Measurements from ENCODE around the gene PIM3.

Gene PIM3

DNA sequence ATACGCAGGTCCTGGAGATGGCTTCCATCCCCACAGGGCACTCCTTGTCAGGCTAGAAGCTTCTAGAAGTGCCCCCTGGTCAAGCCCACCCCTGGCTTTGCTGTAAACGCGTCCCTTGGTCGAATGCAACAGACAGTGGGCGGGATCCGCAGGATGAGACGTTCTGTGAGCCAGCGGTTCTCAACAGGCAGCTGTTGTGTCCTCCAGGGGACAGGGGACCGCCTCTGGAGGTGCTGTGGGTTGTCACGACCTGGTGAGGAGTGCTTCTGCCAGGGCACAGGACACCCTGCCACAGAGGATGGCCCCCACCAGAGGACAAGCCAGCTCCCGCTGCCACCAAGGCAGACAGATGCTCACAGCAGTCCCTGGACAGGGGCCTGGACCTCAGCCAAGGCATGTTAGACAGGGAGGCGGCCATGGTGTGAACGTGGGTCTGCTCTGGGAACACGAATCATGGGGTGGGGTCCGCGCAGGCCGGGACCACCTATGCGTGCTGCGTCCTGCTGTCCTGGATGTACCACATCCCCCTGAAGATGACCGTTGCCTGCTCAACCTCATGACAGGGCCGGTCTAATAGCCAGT, 30.5 kb upstream of the PIM3 start:
- no peak for TF ChIP-seq EZH2 (optimal IDR thresholded peaks at IDR 0.05; ENCODE audit: low read depth, low read length)
- TF ChIP-seq, protein P1, sequence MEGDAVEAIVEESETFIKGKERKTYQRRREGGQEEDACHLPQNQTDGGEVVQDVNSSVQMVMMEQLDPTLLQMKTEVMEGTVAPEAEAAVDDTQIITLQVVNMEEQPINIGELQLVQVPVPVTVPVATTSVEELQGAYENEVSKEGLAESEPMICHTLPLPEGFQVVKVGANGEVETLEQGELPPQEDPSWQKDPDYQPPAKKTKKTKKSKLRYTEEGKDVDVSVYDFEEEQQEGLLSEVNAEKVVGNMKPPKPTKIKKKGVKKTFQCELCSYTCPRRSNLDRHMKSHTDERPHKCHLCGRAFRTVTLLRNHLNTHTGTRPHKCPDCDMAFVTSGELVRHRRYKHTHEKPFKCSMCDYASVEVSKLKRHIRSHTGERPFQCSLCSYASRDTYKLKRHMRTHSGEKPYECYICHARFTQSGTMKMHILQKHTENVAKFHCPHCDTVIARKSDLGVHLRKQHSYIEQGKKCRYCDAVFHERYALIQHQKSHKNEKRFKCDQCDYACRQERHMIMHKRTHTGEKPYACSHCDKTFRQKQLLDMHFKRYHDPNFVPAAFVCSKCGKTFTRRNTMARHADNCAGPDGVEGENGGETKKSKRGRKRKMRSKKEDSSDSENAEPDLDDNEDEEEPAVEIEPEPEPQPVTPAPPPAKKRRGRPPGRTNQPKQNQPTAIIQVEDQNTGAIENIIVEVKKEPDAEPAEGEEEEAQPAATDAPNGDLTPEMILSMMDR (IDR thresholded peaks at IDR 0.05; ENCODE audit: low read length) = no peak
- no peak for TF ChIP-seq EZH2phosphoT487 (IDR thresholded peaks at IDR 0.05; ENCODE audit: low read length)
- Histone ChIP-seq H4K20me1 (ENCODE audit: insufficient read depth, low read length) (no peaks in the 10 kb centered on the region), H3K9ac (ENCODE audit: low read length) (no peak overlapping the region), H3K4me3 (ENCODE audit: low read length) (peak overlapping the region; percentile 22; the same call in 1 of the 2 replicates), H3K9me3 (replicated peaks; ENCODE audit: insufficient read depth, low read length) (no peaks in the 10 kb centered on the region), H3K4me2 (ENCODE audit: low read depth, low read length) (peak overlapping the region; percentile 81), H3K9me2 (replicated peaks; ENCODE audit: insufficient read depth, low read length) (no peaks in the 10 kb centered on the region), H3K4me1 (ENCODE audit: low read length) (peaks cover 30% of the 10 kb centered on the region), H2AFZ (ENCODE audit: low read length) (peak overlapping the region; percentile 33; the same call in 1 of the 2 replicates), H3K27me3 (replicated peaks; ENCODE audit: insufficient read depth, low read length) (no peaks in the 10 kb centered on the region), H3K36me3 (replicated peaks; ENCODE audit: insufficient read depth, low read length) (no peaks in the 10 kb centered on the region), H3F3A (ENCODE audit: insufficient read depth, low read length) (peaks cover 25% of the 10 kb centered on the region), H3K79me2 (ENCODE audit: low read length) (no peaks in the 10 kb centered on the region), H3K27ac (ENCODE audit: low read length) (no peak overlapping the region)
- DNase-seq = no peak

DNA sequence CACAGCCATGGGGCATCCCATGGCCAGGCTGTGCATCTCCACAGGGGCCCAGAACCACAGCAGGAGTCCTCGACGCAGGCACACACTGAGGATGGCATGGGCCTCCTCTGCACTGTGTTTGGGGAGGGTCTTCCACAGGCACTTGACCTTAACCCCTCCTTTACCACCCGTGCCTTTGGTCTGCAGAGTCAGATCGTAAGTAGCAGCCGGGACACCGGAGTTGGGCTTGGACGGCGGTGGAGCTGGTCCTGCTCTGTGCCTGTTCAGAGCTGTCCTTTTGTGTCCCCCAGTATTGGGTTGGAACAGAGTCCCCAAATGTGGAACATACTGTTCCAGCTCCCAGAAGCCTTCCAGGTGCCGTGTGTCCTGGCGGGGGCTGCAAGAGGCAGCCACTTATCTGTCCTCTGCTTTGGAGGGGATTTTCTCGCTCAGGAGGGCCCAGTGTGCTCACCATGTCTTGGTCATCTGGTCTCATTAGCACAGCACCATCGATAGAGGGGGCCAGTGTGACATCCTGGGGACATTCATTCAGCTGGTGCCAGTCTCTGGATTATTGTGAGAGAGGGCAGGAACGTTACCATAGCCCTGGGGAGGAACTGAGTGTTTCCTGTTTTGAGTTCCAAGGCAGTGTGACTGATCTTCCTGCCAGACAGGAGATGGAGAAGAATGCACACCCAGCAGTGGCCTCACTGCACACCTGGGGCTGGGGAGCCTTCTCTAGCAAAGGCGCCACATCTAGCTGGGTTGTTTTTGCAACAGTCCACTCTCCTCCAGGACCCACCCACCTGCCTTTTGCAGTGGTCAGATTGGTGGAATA, 29.8 kb upstream of the PIM3 start:
- Histone ChIP-seq H3K4me1 (ENCODE audit: low read length) (peaks cover 27% of the 10 kb centered on the region), H3K9ac (ENCODE audit: low read length) (no peak overlapping the region), H3K27ac (ENCODE audit: low read length) (no peak overlapping the region), H4K20me1 (ENCODE audit: insufficient read depth, low read length) (no peaks in the 10 kb centered on the region), H3K4me2 (ENCODE audit: low read depth, low read length) (peak overlapping the region; percentile 24; the same call in 1 of the 2 replicates), H3K36me3 (replicated peaks; ENCODE audit: insufficient read depth, low read length) (no peaks in the 10 kb centered on the region), H2AFZ (ENCODE audit: low read length) (0 out of 2 replicates have a peak overlapping the region, but pooled peaks have one; percentile 27), H3K9me2 (replicated peaks; ENCODE audit: insufficient read depth, low read length) (no peaks in the 10 kb centered on the region), H3K4me3 (ENCODE audit: low read length) (no peak overlapping the region), H3K9me3 (replicated peaks; ENCODE audit: insufficient read depth, low read length) (no peaks in the 10 kb centered on the region), H3F3A (ENCODE audit: insufficient read depth, low read length) (peaks cover 25% of the 10 kb centered on the region), H3K79me2 (ENCODE audit: low read length) (no peaks in the 10 kb centered on the region), H3K27me3 (replicated peaks; ENCODE audit: insufficient read depth, low read length) (no peaks in the 10 kb centered on the region)
- peak; percentile 69 for DNase-seq
- TF ChIP-seq, protein P1 (IDR thresholded peaks at IDR 0.05; ENCODE audit: low read length) = peak; percentile 77
- no peak for TF ChIP-seq EZH2phosphoT487 (IDR thresholded peaks at IDR 0.05; ENCODE audit: low read length)

DNA sequence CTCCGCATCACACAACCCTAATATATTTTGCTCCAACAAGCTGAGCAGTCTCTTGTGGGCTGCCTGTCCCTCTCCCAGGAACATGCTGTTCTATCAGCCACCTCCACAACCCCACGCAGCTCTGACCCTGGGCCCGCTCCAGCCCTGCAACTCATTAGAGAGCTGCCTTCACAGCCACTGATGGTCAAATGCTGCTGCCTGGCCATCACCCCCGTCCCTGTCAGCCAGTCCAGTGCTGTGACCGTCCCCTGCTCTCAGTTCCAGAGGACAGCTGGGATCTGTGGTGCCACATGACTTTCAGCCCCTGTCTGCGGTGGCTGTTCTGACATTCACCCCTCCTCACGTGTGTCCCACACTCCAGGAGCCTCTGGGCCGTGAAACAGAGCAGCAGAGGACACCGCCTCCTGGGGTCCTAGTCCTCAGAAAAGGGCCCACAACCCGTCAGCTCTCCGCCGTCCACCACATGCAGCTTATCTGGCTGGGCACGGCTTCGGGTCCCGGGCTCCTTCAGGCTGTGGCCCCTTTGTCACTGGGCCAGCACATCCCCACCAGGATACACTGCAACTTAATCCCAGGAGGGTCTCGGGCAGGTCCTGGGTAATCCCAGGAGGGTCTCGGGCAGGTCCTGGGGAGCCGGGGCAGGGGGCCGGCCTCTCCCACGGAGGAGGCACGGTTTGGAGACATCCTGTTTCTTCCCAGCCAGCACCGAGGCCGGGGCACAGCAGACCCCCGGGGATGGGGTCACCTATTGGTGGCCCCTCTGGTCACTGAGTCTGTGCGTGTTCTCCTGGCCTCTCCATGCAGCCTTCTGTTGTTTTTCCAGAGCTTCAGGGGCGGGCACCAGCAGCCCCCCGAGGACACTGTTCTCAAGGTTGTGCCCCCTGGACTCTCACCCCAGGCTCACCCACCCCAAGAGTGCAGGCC, 27.1 kb upstream of the PIM3 start:
- Histone ChIP-seq H3K79me2 (ENCODE audit: low read length) (no peaks in the 10 kb centered on the region), H4K20me1 (ENCODE audit: insufficient read depth, low read length) (no peaks in the 10 kb centered on the region), H3K4me2 (ENCODE audit: low read depth, low read length) (no peak overlapping the region), H3K4me3 (ENCODE audit: low read length) (no peak overlapping the region), H3F3A (ENCODE audit: insufficient read depth, low read length) (peaks cover 26% of the 10 kb centered on the region; the same call in 1 of the 2 replicates), H3K9me2 (replicated peaks; ENCODE audit: insufficient read depth, low read length) (no peaks in the 10 kb centered on the region), H3K36me3 (replicated peaks; ENCODE audit: insufficient read depth, low read length) (no peaks in the 10 kb centered on the region), H3K9me3 (replicated peaks; ENCODE audit: insufficient read depth, low read length) (no peaks in the 10 kb centered on the region), H3K9ac (ENCODE audit: low read length) (no peak overlapping the region), H3K27ac (ENCODE audit: low read length) (no peak overlapping the region), H3K4me1 (ENCODE audit: low read length) (peaks cover 35% of the 10 kb centered on the region), H3K27me3 (replicated peaks; ENCODE audit: insufficient read depth, low read length) (no peaks in the 10 kb centered on the region), H2AFZ (ENCODE audit: low read length) (no peak overlapping the region)
- DNase-seq = no peak
- TF ChIP-seq, protein P1 (IDR thresholded peaks at IDR 0.05; ENCODE audit: low read length) = no peak
- TF ChIP-seq EZH2phosphoT487 (IDR thresholded peaks at IDR 0.05; ENCODE audit: low read length) = no peak
- no peak for TF ChIP-seq EZH2 (optimal IDR thresholded peaks at IDR 0.05; ENCODE audit: low read depth, low read length)

Data from MM.1S (cell line).